Measurements from ENCODE around the gene HES6. TPM values are rescaled to one million over a fixed set of nuclear protein-coding genes. Genes with fewer than 3 reads are reported as not detected.

Gene HES6
- polyA plus RNA-seq, 1 donor from 2014 or later = 3.3 TPM

- Mint-ChIP-seq H3K9me3 (no peaks in the 10 kb centered on the region), H3K4me3 (peak overlapping the region; percentile 57 to 85 (median 72)), H3K4me1 (peaks cover 0 to 7% (median 5%) of the 10 kb centered on the region in 3 donors), H3K27ac (no peak overlapping the region), H3K27me3 (peaks cover 19% of the 10 kb centered on the region), H3K36me3 (peaks cover 3% of the 10 kb centered on the region)
Observed at GRCh38 chr2:238238766-238239542, 884 bp downstream of the HES6 start.

DNA sequence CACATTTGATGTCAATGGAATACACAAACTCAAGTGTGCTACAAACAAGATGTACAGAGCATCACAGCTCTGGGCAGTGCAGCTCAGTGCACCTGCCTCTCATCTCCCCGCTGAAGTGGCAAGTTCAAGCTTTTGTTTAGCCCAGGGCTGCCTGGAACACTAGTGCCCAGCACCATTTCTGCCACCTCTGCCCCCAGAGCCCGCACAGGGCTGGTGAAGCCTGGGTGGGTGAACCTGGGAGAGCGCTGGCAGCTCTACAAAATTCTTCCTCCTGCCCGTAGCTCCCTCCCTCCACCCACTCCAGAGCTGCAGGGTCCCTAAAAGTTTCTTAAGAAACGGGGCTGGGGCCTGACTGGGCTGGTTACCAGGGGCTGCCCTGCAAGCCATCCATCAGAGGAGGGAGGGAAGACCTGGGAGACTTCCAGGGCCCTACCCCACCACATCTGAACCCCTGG is 1.5 kb downstream of the HES6 start:
- Mint-ChIP-seq H3K36me3 (peaks cover 3% of the 10 kb centered on the region), H3K9me3 (no peaks in the 10 kb centered on the region), H3K27me3 (peaks cover 19% of the 10 kb centered on the region), H3K4me3 (peak overlapping the region; percentile 53 to 85 (median 76)), H3K4me1 (peaks cover 0 to 8% (median 5%) of the 10 kb centered on the region in 3 donors), H3K27ac (peak overlapping the region in 1 of 3 donors; percentile 73)

- Mint-ChIP-seq H3K4me3 (peak overlapping the region in 2 of 4 donors; percentile 84 to 85), H3K9me3 (no peaks in the 10 kb centered on the region), H3K27me3 (peaks cover 19% of the 10 kb centered on the region), H3K27ac (no peak overlapping the region), H3K36me3 (peaks cover 3% of the 10 kb centered on the region), H3K4me1 (peaks cover 0 to 8% (median 5%) of the 10 kb centered on the region in 3 donors)
Observed at GRCh38 chr2:238237431-238238135, 2.3 kb downstream of the HES6 start.

- peak overlapping the region in 1 of 4 donors; percentile 85 for H3K4me3 Mint-ChIP-seq
- H3K27me3 Mint-ChIP-seq = peaks cover 20% of the 10 kb centered on the region
- peaks cover 0 to 8% (median 6%) of the 10 kb centered on the region in 3 donors for H3K4me1 Mint-ChIP-seq
- peaks cover 3% of the 10 kb centered on the region for H3K36me3 Mint-ChIP-seq
- H3K9me3 Mint-ChIP-seq = no peaks in the 10 kb centered on the region
- H3K27ac Mint-ChIP-seq = peak overlapping the region in 1 of 3 donors; percentile 71
Observed at GRCh38 chr2:238236571-238236970, 3.3 kb downstream of the HES6 start.

DNA sequence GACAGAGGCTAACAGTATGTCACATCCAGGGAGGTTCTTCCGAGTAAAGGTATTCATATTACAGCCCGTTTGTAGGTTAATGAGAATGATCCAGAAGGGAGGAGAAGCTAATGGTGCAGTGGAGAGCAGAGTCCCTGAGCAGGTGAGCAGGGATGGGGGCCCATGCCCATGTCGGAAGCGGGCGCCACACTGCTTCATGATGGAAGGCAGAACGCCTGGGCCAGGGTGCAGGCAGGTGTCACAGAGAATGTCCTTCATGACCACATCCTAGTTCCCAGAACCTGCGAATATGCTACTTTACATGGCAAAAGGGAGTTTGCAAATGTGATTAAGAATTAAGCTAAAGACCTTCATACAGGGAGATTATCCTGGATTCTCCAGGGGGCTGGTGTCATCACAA is 4.0 kb downstream of the HES6 start:
- H3K27ac Mint-ChIP-seq = peak overlapping the region in 1 of 3 donors; percentile 71
- peaks cover 3% of the 10 kb centered on the region for H3K36me3 Mint-ChIP-seq
- H3K9me3 Mint-ChIP-seq = no peaks in the 10 kb centered on the region
- H3K4me3 Mint-ChIP-seq = peak overlapping the region in 3 of 4 donors; percentile 31 to 85 (median 57)
- H3K27me3 Mint-ChIP-seq = peaks cover 20% of the 10 kb centered on the region
- H3K4me1 Mint-ChIP-seq = peaks cover 0 to 8% (median 8%) of the 10 kb centered on the region in 3 donors

- Mint-ChIP-seq H3K9me3 (no peaks in the 10 kb centered on the region), H3K27me3 (peaks cover 20% of the 10 kb centered on the region), H3K27ac (no peak overlapping the region), H3K36me3 (peaks cover 3% of the 10 kb centered on the region), H3K4me3 (peak overlapping the region; percentile 63 to 92 (median 74)), H3K4me1 (peaks cover 3 to 12% (median 12%) of the 10 kb centered on the region in 3 donors)
Observed at GRCh38 chr2:238235331-238235732, 4.5 kb downstream of the HES6 start.

DNA sequence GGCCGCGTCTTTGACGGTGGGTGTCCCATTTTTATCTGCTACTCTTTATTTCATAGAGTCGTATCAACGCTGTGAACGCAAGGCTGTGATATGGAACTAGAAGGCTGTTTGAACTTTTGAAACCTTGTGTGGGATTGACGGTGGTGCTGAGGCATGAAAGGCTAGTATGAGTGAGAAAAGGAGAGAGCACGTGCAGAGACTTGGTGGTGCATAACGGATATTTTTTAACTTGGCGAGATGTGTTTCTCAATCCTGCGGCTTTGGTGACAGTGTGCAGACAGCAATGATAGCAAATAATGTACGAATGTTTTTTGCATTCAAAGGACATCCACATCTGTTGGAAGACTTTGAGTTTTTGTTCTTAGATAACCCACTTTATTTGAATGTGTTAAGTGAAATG is 6.2 kb downstream of the HES6 start:
- Mint-ChIP-seq H3K36me3 (peaks cover 7% of the 10 kb centered on the region), H3K27me3 (peaks cover 18% of the 10 kb centered on the region), H3K9me3 (no peaks in the 10 kb centered on the region), H3K4me1 (peaks cover 5 to 12% (median 10%) of the 10 kb centered on the region in 3 donors), H3K4me3 (peak overlapping the region; percentile 18 to 87 (median 60)), H3K27ac (no peak overlapping the region)

GRCh38 chr2:238231809-238232208 is 8.0 kb downstream of the HES6 start:
- H3K36me3 Mint-ChIP-seq = peaks cover 7% of the 10 kb centered on the region
- H3K9me3 Mint-ChIP-seq = no peaks in the 10 kb centered on the region
- H3K4me1 Mint-ChIP-seq = peaks cover 5 to 14% (median 10%) of the 10 kb centered on the region in 3 donors
- no peak overlapping the region for H3K27ac Mint-ChIP-seq
- peaks cover 13% of the 10 kb centered on the region for H3K27me3 Mint-ChIP-seq
- peak overlapping the region; percentile 33 to 94 (median 84) for H3K4me3 Mint-ChIP-seq

DNA sequence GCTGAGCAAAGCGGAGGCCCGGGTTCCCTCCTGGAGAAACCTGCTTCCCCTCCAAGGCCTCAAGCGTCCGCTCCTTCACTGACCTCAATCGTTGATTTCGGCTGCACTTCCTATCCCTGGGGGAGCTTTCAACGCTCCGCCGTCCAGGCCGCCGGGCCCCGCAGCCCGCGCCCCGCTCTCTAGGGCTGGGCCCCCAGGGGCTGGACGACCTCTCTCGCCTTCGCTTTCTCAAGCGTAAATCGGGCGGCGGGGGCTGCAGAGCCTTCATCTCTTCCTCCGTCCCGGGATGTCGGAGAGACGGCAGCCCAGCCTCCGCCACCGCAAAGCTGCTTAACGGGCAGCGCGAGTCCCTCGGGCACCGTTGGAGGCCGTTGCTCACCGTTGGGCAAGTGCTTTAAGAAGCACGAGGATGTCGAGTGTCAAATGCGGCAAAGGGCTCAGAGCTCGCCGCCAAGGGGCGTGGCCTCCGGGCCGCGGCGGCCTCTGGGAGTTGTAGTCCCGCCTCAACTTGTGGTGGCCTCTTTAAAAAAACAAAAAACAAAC is 8.5 kb downstream of the HES6 start:
- no peak overlapping the region for H3K27ac Mint-ChIP-seq

GRCh38 chr2:238230699-238231098 is 9.1 kb downstream of the HES6 start:
- peaks cover 5 to 13% (median 7%) of the 10 kb centered on the region in 3 donors for H3K4me1 Mint-ChIP-seq

More for the DNA sequence above, 8.5 kb downstream of the HES6 start:
- Mint-ChIP-seq H3K9me3 (no peaks in the 10 kb centered on the region), H3K36me3 (peaks cover 7% of the 10 kb centered on the region), H3K4me1 (peaks cover 5 to 14% (median 10%) of the 10 kb centered on the region in 3 donors), H3K27me3 (peaks cover 13% of the 10 kb centered on the region), H3K4me3 (peak overlapping the region; percentile 33 to 94 (median 84))

GRCh38 chr2:238228700-238229099 is 11.1 kb downstream of the HES6 start:
- Mint-ChIP-seq H3K36me3 (peaks cover 7% of the 10 kb centered on the region), H3K4me1 (peaks cover 4 to 9% (median 5%) of the 10 kb centered on the region in 3 donors), H3K27ac (no peak overlapping the region), H3K4me3 (no peak overlapping the region), H3K27me3 (peaks cover 1% of the 10 kb centered on the region), H3K9me3 (no peaks in the 10 kb centered on the region)

More at GRCh38 chr2:238230699-238231098, 9.1 kb downstream of the HES6 start:
- Mint-ChIP-seq H3K27me3 (peaks cover 10% of the 10 kb centered on the region), H3K36me3 (peaks cover 6% of the 10 kb centered on the region), H3K9me3 (no peaks in the 10 kb centered on the region), H3K4me3 (peak overlapping the region in 3 of 4 donors; percentile 46 to 94 (median 87)), H3K27ac (no peak overlapping the region)

DNA sequence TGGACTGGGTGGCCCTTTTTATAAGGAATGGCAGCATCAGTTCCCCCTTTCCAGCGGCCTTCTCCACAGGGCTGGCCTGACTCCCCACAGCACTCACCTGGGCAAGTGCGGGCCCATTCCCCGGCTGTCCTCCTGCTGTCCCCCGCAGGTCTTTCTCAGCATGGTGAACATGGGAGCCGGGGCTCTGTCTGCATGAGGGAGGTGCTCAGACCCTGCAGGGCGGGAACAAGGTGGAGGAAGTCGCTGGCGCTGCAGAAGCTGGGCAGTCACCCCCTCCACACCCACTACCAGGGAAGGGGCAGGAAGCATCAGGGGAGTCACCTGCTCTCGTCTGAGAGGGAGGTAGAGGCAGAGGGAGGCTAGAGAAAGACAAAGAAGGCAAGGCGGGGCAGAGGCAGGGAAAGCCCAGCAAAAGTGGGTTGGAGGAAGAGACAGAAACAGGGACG is 12.2 kb downstream of the HES6 start:
- Mint-ChIP-seq H3K4me3 (no peak overlapping the region), H3K4me1 (peaks cover 4 to 9% (median 5%) of the 10 kb centered on the region in 3 donors), H3K27me3 (peaks cover 1% of the 10 kb centered on the region), H3K9me3 (no peaks in the 10 kb centered on the region), H3K36me3 (peaks cover 7% of the 10 kb centered on the region), H3K27ac (peak overlapping the region in 1 of 3 donors; percentile 17)

DNA sequence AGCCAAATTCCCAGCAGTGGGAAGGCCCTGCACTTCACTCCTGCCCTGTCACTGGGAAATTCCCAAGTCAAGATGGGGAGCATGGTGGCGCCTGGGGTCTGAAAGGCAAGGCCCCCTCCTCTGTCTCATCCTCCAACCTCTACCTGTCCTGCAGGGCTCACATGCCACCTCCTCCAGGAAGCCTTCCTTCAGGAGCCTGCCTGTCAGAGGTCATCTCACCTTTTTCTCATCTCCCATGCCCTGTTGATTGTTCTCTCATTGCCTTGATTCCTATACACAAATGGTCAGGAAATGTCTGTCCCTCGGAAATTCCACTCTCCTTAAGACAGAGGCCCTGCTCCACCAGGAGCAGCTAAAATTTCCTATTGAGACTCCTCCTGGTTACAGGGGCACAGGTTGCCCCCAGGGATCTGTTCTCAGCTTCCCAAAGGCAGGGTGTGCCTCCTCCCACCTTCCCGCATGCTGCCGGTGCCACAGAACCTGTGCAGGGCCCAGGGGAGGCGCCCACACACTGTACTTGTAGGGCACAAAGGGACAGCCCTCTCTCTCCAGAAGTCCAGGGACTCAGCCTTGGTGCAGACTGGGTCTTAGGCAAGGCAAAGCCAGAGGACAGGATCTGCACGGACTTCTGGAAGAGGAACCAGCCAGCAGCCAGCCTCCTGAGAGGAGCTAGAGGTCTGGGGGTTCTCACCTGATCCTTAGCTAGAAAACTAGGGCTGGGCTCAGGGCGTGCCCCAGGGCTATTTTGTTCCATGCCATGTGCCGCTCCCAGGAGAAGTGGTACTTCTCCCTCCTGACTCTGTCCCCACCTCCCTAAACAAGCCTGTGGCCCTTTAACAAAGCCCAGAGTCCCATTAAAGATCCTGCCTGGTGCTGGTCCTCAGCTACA is 12.9 kb downstream of the HES6 start:
- Mint-ChIP-seq H3K4me1 (peaks cover 4 to 9% (median 5%) of the 10 kb centered on the region in 3 donors), H3K9me3 (no peaks in the 10 kb centered on the region), H3K27me3 (peaks cover 1% of the 10 kb centered on the region), H3K4me3 (peak overlapping the region in 1 of 4 donors; percentile 33), H3K27ac (no peak overlapping the region), H3K36me3 (peaks cover 7% of the 10 kb centered on the region)

Data from IgD-negative memory B cell (primary cell).